Stimulated activated naive CD4-positive, alpha-beta T cell treated with Interleukin-2 at 50 U/mL for 16 hours (primary cell): ENCODE results near the gene P2RX4.
"Not testable (repeated sequence)": the region's sequence is repeated elsewhere in the genome, so short reads cannot be mapped to it uniquely, and the experiment has no call there.

ENCODE experiments used
- DNase-seq: peaks from one replicate; lab custom pipeline; 2025; lab: John Stamatoyannopoulos, UW

Gene P2RX4

GRCh38 chr12:121278169-121279070 lies 68.5 kb downstream of the P2RX4 start:
- no peak for DNase-seq

GRCh38 chr12:121279071-121279375 lies 69.1 kb downstream of the P2RX4 start:
- no peak for DNase-seq

GRCh38 chr12:121279507-121279915 lies 69.6 kb downstream of the P2RX4 start:
- no peak for DNase-seq

- not testable (repeated sequence) for DNase-seq
Observed at GRCh38 chr12:121280531-121280930, 70.6 kb downstream of the P2RX4 start.

GRCh38 chr12:121281116-121281515 lies 71.2 kb downstream of the P2RX4 start:
- DNase-seq, result not testable (repeated sequence)

- DNase-seq, result no peak
Observed at GRCh38 chr12:121282072-121282742, 72.3 kb downstream of the P2RX4 start.

- not testable (repeated sequence) for DNase-seq
Observed at GRCh38 chr12:121282910-121283309, 73.0 kb downstream of the P2RX4 start.

- no peak for DNase-seq
Observed at GRCh38 chr12:121283388-121283787, 73.5 kb downstream of the P2RX4 start.
